ENCODE data around the gene SLC24A3. TPM values are rescaled to one million over a fixed set of nuclear protein-coding genes. Genes with fewer than 3 reads are reported as not detected.

The SLC24A3 gene
- 0.34 and 0.38 TPM in 2 replicates for total RNA-seq (2014; rRNA removed; shearing (Covaris generic))

- no peaks in the 10 kb centered on the region for H3K4me1 ChIP-seq
- H3K36me3 ChIP-seq: no peaks in the 10 kb centered on the region
- H3K9me3 ChIP-seq (replicated peaks): no peaks in the 10 kb centered on the region
- H3K27ac ChIP-seq: no peak within 1 kb of the TSS
- peaks cover 25% of the 10 kb centered on the region for H3K27me3 ChIP-seq
- peak within 1 kb of the TSS; percentile 58 for H3K4me3 ChIP-seq
- peak in 1 of 2 experiments; percentile 14 for DNase-seq
These were observed at the start of gene SLC24A3 for GRCh38 chr20:19212469-19212815. Gene SLC24A3 (plus strand): TSS chr20:19212642.

- Histone ChIP-seq H3K27ac (no peak overlapping the region), H3K9me3 (replicated peaks) (no peaks in the 10 kb centered on the region; the same call in 1 of the 2 replicates), H3K4me1 (no peaks in the 10 kb centered on the region), H3K4me3 (no peak overlapping the region), H3K27me3 (no peaks in the 10 kb centered on the region), H3K36me3 (no peaks in the 10 kb centered on the region)
- no peak for DNase-seq
These were observed 42.3 kb upstream of the SLC24A3 start for GRCh38 chr20:19170148-19170547.

- H3K27me3 ChIP-seq: no peaks in the 10 kb centered on the region
- H3K4me1 ChIP-seq: no peaks in the 10 kb centered on the region
- no peak for DNase-seq
- H3K36me3 ChIP-seq: no peaks in the 10 kb centered on the region; the same call in 1 of the 2 replicates
- no peak overlapping the region for H3K27ac ChIP-seq
- no peaks in the 10 kb centered on the region; the same call in 1 of the 2 replicates for H3K9me3 ChIP-seq (replicated peaks)
- no peak overlapping the region for H3K4me3 ChIP-seq
These were observed 39.8 kb upstream of the SLC24A3 start for GRCh38 chr20:19172637-19173036.

GRCh38 chr20:19176470-19177052, 35.9 kb upstream of the SLC24A3 start:
- DNase-seq: no peak
- Histone ChIP-seq H3K27ac (no peak overlapping the region), H3K27me3 (no peaks in the 10 kb centered on the region), H3K4me3 (no peak overlapping the region), H3K36me3 (no peaks in the 10 kb centered on the region; the same call in 1 of the 2 replicates), H3K4me1 (no peaks in the 10 kb centered on the region), H3K9me3 (replicated peaks) (no peaks in the 10 kb centered on the region)

- Histone ChIP-seq H3K4me3 (no peak overlapping the region), H3K27ac (no peak overlapping the region), H3K27me3 (no peaks in the 10 kb centered on the region), H3K9me3 (replicated peaks) (no peaks in the 10 kb centered on the region), H3K4me1 (no peaks in the 10 kb centered on the region), H3K36me3 (no peaks in the 10 kb centered on the region)
- DNase-seq: no peak
These were observed 30.9 kb upstream of the SLC24A3 start for GRCh38 chr20:19181552-19181951.

- DNase-seq: no peak
- Histone ChIP-seq H3K27me3 (no peaks in the 10 kb centered on the region), H3K4me3 (no peak overlapping the region), H3K4me1 (no peaks in the 10 kb centered on the region), H3K27ac (no peak overlapping the region), H3K36me3 (no peaks in the 10 kb centered on the region), H3K9me3 (replicated peaks) (0 out of 2 replicates have a peak, but pooled peaks cover 3% of the 10 kb centered on the region)
These were observed 27.4 kb upstream of the SLC24A3 start for GRCh38 chr20:19185083-19185482.

- no peaks in the 10 kb centered on the region for H3K27me3 ChIP-seq
- H3K27ac ChIP-seq: no peak overlapping the region
- no peak for DNase-seq
These were observed 19.1 kb upstream of the SLC24A3 start for GRCh38 chr20:19193349-19193748.

GRCh38 chr20:19205981-19206396, 6.5 kb upstream of the SLC24A3 start:
- Histone ChIP-seq H3K9me3 (replicated peaks) (no peaks in the 10 kb centered on the region), H3K27ac (no peak overlapping the region), H3K4me1 (no peaks in the 10 kb centered on the region), H3K4me3 (no peak overlapping the region), H3K27me3 (peaks cover 6% of the 10 kb centered on the region), H3K36me3 (no peaks in the 10 kb centered on the region)
- DNase-seq: peak; percentile 57 to 81

More at GRCh38 chr20:19193349-19193748, 19.1 kb upstream of the SLC24A3 start:
- Histone ChIP-seq H3K4me1 (no peaks in the 10 kb centered on the region), H3K9me3 (replicated peaks) (0 out of 2 replicates have a peak, but pooled peaks cover 3% of the 10 kb centered on the region), H3K36me3 (no peaks in the 10 kb centered on the region), H3K4me3 (no peak overlapping the region)

- Histone ChIP-seq H3K27ac (no peak overlapping the region), H3K36me3 (no peaks in the 10 kb centered on the region), H3K4me3 (no peak overlapping the region), H3K9me3 (replicated peaks) (no peaks in the 10 kb centered on the region), H3K27me3 (peaks cover 18% of the 10 kb centered on the region), H3K4me1 (no peaks in the 10 kb centered on the region)
- DNase-seq: no peak
These were observed 4.9 kb upstream of the SLC24A3 start for GRCh38 chr20:19207541-19207940.

- H3K27ac ChIP-seq: no peak overlapping the region
- DNase-seq: peak in 1 of 2 experiments; percentile 5
- no peak overlapping the region for H3K4me3 ChIP-seq
- no peaks in the 10 kb centered on the region for H3K4me1 ChIP-seq
- peaks cover 25% of the 10 kb centered on the region for H3K27me3 ChIP-seq
- H3K36me3 ChIP-seq: no peaks in the 10 kb centered on the region
- H3K9me3 ChIP-seq (replicated peaks): no peaks in the 10 kb centered on the region
These were observed 1.9 kb upstream of the SLC24A3 start for GRCh38 chr20:19210391-19211155.

GRCh38 chr20:19211252-19211651, 1.2 kb upstream of the SLC24A3 start:
- no peaks in the 10 kb centered on the region for H3K9me3 ChIP-seq (replicated peaks)
- H3K36me3 ChIP-seq: no peaks in the 10 kb centered on the region
- peak overlapping the region; percentile 58; the same call in 1 of the 2 replicates for H3K4me3 ChIP-seq
- no peak for DNase-seq
- H3K27me3 ChIP-seq: peaks cover 25% of the 10 kb centered on the region
- H3K27ac ChIP-seq: no peak overlapping the region
- no peaks in the 10 kb centered on the region for H3K4me1 ChIP-seq

- Histone ChIP-seq H3K27me3 (peaks cover 25% of the 10 kb centered on the region), H3K36me3 (no peaks in the 10 kb centered on the region), H3K27ac (no peak overlapping the region), H3K4me3 (peak overlapping the region; percentile 58), H3K4me1 (no peaks in the 10 kb centered on the region), H3K9me3 (replicated peaks) (no peaks in the 10 kb centered on the region)
- DNase-seq: peak; percentile 27 to 47
These were observed 577 bp upstream of the SLC24A3 start for GRCh38 chr20:19211661-19212468.

- H3K9me3 ChIP-seq (replicated peaks): no peaks in the 10 kb centered on the region
- no peaks in the 10 kb centered on the region for H3K4me1 ChIP-seq
- H3K36me3 ChIP-seq: no peaks in the 10 kb centered on the region
- peaks cover 25% of the 10 kb centered on the region for H3K27me3 ChIP-seq
- DNase-seq: peak; percentile 62 to 63
- H3K27ac ChIP-seq: no peak overlapping the region
- H3K4me3 ChIP-seq: peak overlapping the region; percentile 58
These were observed 520 bp downstream of the SLC24A3 start for GRCh38 chr20:19212821-19213502.

GRCh38 chr20:19213946-19214490, 1.6 kb downstream of the SLC24A3 start:
- DNase-seq: no peak
- H3K9me3 ChIP-seq (replicated peaks): no peaks in the 10 kb centered on the region
- no peaks in the 10 kb centered on the region for H3K36me3 ChIP-seq
- no peak overlapping the region for H3K27ac ChIP-seq
- no peak overlapping the region for H3K4me3 ChIP-seq
- H3K4me1 ChIP-seq: no peaks in the 10 kb centered on the region
- H3K27me3 ChIP-seq: peaks cover 25% of the 10 kb centered on the region

All from SJCRH30 (cell line).